GM10847 (cell line): ENCODE data around the gene ADAMTS15.

Experiments
- POLR2A ChIP-seq: IDR thresholded peaks from 2 replicates; pipeline ENCODE4 v1.6.1; 2011; ENCODE audit not compliant: insufficient read length; ENCODE audit errors: extremely low read depth

The ADAMTS15 gene

DNA sequence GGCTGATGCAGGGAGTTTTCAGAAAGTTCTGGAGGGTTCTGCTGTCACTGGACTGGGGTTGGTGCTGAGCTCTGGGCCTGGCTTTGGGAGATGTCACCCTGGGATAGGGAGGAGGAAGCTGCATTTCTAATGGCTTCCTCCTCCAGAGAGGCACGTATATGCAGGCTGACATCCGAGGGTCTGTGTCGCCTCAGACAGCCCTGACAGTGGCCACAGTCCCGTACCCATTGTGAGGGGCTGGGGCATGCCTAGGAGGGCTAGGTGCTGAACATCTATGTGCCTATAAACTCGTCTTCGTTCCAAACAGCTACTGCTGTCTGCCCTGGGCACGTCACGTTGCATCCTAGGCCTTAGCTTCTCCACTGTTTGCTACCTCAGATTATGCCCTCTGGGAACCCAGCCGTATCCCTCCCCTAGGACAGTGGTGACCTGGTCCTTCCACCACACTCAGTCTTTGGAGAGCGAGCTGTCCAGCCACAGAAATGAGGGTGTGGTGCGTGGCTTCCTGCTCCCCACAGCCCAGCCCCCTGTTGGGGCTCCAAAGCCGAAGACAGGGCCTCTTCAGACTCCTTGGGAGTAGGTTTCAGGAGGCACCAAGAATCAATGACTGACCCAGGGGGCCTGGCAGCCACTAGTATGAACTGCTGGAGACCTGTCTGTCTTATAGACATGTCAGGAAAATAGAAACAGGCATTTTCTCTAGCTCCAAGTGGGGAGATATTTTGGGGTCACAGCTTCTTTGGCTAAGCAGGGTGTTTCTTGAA lies 26.4 kb downstream of the ADAMTS15 start:
- no peak for TF ChIP-seq POLR2A

DNA sequence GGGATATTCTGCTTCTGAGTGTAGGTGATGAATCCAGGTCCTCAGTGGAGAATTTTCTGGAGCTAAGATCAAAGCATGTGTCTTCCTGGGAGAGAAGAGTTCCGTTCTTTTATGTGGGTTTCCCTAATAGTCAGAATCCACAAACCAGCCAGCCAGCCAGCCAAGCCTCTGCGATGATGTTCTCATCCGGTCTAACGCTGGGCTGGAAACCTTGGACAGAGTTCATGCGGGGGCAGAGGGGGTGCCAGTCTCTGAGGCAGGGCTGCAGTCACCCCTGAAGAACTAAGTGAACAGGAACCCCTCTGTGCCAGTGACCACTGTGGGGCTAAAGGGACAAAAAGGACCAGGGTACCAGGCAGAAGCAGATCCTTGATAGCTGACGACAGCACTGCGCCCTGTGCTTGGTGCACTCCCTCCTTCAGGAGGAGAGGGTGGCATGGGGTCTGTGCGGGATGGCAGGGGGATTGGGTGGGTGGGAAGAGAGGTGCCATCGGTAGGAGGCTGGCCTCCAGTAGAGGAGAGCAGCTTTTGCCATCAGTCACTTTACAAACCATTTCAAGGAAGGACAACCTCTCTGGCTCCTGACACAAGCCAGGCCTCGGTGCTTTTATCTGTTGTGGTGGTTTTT lies 27.1 kb downstream of the ADAMTS15 start:
- TF ChIP-seq POLR2A = no peak

DNA sequence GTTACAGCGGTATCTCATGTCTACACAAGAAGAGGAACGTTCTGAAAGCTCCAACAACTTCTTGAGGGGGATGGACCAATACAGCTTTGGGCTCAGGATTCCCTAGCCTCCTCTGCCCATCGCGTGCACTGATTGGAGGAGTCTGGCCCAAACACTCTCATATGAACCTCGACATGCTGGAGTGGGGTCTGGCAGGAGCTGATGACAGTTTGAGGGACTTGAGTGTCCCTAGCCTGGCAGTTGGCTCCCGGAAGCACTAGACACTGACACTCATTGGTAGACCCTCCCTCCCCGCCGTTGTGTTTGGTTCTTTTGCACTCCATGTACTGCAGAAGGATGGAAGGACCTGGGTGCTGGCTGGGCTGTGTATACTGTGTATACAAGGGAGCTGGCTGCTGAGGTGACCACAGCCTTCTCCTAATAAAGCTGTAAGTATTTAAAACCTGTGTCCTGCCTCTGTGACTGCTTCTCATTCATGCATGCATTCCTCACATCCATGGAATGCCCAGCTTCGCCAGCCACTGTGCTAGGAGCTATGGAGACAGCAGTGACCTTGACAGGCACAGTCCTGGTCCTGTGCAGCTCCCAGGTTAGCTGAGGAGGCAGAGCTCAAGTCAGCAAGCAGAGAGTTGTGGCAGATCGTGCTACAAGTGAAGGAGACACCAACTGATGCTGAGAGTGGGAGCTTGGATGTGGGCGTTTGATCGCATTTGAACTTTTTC lies 27.9 kb downstream of the ADAMTS15 start:
- TF ChIP-seq POLR2A = no peak

DNA sequence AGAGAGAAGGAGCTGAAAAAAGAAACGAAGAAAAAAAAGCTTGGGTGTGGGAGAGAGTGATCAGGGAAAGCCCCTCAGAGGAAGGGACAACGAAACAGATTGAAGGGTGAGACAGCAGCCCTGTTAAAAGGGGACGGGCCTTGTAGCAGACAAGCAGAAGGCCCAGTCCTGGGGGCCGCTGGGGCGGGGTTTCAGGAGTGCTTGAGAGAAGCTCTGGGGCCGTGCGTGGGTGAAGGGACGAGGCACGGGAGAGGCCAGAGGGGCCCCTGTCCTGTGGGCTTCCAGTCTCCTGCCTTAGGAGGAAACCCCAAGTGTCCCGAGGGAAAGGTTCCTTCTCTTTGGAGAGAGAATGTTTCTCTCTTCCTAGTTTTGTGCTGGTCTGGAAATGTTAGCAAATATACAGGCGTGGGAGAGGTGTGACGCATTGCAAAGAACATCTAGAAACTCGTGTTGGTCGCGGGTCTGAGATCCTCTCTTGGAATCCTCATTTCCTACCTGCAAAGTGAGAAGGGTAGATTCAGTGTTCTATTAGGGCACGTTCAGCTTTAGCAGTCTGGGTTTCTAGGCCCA lies 28.6 kb downstream of the ADAMTS15 start:
- TF ChIP-seq POLR2A = no peak

DNA sequence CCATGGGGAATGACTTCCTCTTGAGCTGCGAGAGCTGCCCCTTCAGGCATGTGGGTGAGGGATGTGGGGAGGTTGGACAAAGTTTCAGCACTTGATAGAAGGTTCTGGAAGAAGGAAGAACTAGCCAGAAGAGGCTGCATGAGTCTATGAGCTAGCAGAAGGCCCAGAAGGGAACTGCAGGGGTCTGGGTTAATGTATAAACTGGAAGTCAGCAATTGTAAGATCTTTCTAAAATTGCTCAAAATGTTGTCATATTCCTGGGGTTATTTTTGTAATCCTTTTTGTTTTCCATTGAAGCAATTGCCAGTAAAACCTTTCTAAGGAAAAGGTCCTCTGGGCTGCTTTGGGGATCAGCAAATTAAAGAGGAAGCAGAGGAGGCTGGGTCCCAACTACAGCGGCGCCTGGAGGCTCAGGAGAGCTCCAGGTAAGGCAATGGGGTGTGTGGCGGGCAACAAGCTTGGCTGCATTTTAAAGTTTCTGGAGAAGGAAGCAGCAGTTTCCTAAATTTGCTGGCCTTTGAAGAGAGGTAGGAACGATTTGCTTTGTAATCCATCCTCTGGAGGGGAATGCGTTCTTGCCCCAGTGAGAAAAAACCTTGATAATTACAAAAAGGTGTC lies 29.2 kb downstream of the ADAMTS15 start:
- no peak for TF ChIP-seq POLR2A

DNA sequence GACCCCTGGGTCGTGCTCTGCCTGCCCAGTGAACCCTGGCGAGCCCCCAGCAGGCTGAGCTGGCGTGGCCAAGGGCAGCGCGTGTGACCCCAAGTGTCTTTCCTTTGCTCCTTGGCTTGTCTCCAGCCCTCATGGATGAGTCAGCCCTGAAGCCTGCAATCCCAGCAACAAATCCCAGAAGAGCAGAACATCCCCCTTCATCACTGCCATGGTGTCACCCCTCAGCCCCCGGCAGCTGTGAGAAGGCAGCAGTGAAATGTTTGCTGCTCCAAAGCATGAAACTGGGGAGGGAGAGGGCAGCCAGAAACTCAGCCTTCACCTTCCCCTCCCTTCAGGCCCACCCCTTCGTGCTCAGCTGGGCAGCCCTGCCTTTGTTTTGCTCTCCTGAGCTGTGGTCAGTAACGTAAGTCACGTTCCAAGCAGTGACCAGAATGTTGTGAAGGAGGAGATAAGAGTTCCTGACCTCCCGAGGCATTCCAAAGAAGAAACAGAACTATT lies 29.8 kb downstream of the ADAMTS15 start:
- no peak for TF ChIP-seq POLR2A

DNA sequence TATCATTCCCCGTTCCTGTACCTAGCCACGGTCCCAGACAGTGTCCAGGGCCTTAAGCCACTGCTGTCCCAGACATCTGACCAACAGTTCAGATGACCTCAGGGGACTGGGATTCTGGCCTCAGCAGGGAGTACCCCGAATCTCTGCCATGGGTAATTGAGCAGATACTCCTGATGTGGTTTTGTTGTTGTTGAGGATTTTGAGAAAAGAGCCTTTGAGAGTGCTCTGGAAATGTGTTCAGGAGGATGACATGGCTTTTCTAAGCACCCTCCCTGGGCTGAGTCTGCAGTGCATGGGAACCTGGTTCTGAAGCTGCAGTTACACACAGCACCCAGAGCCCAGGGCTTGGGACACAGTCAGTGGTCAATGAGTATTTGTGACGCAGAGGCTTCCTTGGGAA lies 30.4 kb downstream of the ADAMTS15 start:
- no peak for TF ChIP-seq POLR2A

DNA sequence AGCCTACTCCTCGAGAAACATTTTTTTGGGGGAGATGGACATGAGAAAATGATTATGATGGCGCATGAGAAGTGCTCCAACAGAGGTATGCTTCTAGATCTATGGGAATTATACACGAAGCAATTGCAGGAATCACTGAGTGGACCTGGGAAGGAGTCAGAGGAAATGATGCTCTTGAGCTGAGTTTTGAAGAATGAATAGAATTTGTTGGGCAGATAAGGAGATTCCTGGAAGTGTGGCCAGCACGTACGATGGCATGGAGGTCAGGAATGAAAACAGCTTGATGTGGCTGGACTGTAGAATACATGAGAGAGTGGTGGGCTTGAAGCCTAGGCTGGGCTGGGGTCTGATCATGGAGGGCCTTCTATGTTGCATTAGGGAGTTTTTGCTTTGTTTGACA lies 31.7 kb downstream of the ADAMTS15 start:
- no peak for TF ChIP-seq POLR2A

DNA sequence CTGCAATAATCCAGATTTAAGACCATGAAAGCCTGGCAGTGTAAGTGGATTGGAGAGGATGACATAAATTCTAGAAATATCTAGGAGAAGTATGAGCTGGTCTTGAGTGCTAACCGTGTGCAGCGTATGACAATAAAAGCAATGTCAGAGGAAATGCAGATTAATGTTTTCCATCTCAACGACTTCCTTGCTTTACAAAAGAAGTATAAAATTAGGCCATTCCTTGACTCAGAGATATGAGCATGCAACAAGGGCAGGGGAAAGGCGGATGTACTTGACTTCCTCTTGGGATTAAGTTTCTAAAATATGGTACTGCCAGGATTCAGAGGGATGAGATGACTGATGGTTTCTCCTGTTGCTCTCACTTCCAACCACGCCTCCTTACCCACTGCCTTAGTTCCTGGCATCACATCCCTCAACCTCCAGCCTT lies 32.3 kb downstream of the ADAMTS15 start:
- TF ChIP-seq POLR2A = no peak

DNA sequence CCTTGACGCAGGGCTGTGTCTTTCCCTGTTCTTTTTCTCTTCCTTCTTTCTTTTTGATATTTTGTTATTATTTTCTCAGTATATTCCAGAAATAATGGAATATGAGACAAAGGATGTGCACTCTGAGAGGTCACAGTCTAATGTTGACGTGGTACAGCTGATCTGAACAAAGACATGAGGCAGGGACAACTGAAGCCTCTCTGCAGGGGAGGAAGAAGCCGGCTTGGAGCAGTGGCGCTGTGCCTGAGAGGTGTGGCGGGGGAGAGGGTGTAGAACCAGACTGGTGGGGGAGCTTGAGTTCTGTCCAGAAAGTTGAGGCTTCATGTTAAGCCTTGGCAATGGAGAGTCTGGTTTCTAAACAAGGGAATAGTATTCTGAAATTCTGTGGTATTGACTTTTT lies 34.7 kb downstream of the ADAMTS15 start:
- no peak for TF ChIP-seq POLR2A

DNA sequence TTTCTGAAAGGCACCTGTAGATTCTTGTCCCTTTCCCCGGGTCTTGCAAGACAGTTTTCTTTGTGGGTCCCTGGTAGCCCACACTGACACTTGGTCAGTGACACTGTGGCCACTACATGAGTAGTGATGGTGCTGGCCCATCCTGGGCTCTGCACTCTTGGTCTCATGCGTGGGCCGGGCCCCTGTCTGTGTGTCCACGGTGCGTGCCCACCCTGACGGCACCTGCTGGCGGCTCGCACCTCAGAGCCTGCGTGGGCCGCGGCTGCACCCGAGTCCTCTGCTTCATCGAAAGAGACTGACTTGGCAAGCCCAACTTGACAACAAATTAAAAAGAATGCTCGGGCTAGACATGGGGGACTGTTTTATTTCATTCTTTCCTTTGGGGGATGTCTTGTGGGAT lies 37.5 kb downstream of the ADAMTS15 start:
- no peak for TF ChIP-seq POLR2A

DNA sequence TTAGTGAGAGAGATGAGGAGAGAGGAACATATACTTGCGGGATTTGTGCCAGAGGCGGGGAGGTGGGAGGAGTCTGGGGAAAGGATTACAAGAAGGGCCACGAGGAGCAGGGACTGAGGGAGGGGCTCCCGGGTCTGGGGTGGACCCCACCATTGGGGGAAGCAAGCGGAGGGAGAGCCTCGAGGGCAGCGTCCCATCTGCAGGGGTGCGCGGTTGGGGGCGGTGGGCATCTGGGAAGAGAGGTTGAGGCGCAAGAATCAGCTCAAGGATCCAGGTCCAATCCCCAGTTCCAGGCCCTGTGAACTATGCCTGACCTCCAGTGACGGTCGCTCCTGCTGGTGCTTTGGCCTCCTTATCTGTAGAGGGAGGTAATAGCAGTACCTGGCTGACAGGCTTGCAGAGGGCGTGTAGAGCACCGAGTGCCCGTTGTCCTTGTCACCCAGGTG lies 38.0 kb downstream of the ADAMTS15 start:
- no peak for TF ChIP-seq POLR2A

DNA sequence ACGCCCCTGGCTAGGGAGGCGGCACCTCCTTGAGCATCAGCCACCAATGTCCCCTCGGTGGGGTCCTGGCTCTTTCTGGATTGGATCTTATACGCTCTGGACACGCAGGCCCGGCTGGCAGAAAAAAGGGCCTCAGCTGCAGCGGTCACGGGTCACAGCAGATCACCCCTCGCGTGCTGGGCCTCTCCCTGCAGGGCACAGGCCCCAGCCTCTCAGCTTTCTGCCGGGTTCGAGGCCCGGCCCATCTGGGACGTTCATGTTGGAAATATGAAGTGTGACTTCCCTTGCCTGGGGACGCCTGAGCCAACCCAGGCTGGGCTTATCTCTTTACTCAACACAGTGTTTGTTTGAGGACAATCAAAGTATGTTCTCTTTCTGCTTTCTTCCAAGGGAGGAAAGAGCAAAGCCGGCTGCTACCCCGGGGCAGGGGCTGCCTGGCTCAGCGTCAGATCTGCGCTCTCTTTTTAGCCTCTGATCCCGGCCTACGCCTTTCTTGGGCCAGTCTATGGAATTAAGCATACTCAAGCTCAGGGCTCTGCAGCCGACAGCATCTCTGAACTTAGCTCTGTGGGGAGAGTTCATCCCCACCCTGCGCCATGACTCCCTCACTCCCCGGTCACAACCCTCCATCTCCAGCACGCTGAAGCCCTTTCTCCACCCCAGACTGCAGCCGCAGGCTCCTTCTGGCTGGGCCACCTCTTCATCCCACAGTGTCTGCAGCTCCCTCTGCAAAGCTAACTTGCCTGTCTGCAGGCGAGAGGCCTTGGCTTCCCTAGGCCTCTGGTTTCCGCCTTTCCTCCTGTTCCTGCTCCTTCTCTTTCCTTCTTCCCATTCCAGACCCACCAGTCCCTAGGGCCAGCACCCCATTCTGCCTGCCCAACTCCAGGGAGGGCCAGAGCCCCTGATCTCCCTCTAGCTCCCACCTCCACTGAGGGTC lies 38.8 kb downstream of the ADAMTS15 start:
- no peak for TF ChIP-seq POLR2A

DNA sequence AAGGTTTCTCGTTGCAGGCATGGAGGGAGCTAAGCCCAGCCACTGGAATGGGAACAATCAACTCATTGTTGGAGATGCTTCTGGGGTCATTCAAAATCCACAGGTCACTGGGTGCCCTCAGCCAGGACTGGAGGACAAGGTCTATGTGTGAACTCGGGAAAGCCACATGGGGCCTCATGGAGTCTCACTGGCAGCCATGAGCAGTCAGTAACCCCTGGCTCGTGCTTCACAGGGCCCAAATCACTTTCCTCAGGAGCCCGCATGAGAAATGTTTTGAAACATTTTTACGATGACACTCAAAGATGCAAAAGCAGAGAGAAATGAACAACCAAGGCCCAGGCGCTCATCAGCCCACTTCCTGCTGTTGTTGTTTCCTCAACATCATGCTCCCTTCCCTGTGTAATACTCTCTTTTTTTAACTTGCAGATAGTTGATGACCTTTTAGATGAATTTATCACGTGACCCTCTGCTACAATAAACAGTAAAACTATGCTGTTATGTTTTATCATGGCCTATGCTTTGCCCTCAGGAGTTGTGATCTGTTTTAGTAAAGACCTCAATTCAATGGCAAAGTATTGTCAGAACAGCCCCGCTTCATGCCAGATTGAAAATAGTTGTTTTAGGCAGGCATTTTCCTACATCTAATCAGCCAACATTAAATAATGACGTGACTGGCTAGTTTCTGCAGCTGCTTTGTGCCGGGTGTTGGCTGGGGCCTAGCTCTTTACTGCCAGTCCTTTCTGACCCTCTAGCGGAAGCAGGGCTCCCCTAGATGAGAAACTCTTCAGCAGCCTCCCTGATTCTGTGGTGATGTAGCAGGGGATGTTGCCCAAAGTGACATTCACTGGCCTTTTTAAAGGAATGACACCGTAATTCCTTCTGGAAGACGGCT lies 39.7 kb downstream of the ADAMTS15 start:
- TF ChIP-seq POLR2A = no peak
